Endometrial microvascular endothelial cells (primary cell): ENCODE results near the gene TFRC. TPM values are rescaled to one million over a fixed set of nuclear protein-coding genes. Genes with fewer than 3 reads are reported as not detected.
"Not testable (repeated sequence)": the region's sequence is repeated elsewhere in the genome, so short reads cannot be mapped to it uniquely, and the experiment has no call there.

ENCODE experiments used
- in situ Hi-C: cut with HindIII; loops from 2 replicates; pipeline ENCODE4 v1.10.0; 2017; ENCODE audit warnings: low sequenced_read_pairs, low pct_unique_long_range_greater_than_20kb; ENCODE audit errors: inconsistent ontology term
- total RNA-seq: library from RNA; depleted of rRNA; stranded (reverse); fragments of >200 nt; gene quantifications from one replicate; pipeline ENCODE4 v1.2.3, GENCODE V29; 2015; ENCODE audit errors: inconsistent ontology term

TFRC gene
- total RNA-seq, 1 donor from 2014 or later, result 83.1 TPM

DNA sequence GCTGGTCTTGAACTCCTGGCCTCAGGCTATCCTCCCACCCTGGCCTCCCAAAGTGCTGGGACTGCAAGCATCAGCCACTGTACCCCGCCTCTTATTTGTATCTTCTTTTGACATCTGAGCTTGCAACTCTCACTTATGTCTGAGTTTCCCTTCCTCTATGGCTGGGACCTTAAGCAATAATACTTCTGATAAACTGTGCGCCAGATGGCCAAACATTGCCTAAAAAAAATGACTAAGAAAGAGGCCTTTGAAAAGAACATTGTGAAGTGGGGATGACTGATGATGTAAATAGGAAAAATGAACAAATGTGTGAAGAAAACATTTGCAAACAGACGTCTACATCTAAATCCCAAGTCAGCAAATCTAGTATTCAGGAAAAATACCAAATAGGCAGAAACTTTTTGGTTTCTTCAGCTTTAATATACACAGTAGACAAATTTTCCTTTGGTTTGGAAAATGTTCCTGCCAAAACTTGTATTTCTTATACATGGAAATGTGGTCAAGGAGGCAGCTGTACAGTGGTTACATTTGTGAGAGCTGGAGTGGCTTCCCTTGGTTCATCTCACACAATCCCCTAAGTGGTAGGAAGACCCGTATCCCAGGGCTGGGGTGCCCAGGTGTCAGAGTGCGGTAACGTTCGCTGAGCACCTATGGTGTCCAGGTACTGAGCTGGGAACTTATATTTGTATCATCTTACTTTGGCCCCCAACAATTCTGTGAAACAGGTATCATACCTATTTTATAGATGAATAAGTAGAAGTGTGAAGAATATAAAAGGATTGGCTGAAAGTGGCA lies 11.6 kb upstream of the TFRC start:
- in situ Hi-C loops, result no loop called here

DNA sequence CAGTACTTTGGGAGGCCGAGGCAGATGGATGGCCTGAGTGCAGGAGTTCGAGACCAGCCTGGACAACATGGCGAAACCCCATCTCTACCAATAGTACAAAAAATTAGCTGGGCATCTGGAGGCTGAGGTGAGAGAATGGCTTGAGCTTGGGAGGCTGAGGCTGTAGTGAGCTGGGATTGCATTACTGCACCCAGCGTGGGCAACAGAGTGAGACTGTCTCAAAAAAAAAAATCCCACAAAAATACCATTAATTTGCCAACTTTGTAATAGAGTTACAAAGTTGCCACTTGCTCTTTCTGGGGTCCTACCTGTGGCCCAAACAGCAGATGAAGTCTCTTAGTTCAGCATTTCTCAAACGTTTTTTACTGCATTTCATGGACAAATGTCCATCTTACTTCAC lies 6.0 kb upstream of the TFRC start:
- in situ Hi-C loops, result no loop called here

DNA sequence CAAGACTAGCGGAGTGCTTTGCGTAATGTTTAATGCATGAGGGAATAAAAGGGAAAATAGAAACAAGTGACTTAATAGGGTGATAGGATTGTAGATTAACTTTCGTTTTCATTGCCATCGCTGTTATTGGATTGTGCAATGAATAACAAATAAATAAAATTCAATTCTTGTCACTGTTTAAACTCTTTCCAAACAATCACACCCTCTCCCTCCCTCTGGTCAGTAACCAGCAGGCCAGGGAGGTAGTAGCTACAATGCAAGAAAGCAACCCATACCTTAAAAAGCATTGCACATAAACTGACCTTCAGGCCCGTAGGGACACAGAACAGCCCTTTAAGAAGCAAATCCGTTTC lies 705 bp upstream of the TFRC start:
- in situ Hi-C loops, result no loop called here

DNA sequence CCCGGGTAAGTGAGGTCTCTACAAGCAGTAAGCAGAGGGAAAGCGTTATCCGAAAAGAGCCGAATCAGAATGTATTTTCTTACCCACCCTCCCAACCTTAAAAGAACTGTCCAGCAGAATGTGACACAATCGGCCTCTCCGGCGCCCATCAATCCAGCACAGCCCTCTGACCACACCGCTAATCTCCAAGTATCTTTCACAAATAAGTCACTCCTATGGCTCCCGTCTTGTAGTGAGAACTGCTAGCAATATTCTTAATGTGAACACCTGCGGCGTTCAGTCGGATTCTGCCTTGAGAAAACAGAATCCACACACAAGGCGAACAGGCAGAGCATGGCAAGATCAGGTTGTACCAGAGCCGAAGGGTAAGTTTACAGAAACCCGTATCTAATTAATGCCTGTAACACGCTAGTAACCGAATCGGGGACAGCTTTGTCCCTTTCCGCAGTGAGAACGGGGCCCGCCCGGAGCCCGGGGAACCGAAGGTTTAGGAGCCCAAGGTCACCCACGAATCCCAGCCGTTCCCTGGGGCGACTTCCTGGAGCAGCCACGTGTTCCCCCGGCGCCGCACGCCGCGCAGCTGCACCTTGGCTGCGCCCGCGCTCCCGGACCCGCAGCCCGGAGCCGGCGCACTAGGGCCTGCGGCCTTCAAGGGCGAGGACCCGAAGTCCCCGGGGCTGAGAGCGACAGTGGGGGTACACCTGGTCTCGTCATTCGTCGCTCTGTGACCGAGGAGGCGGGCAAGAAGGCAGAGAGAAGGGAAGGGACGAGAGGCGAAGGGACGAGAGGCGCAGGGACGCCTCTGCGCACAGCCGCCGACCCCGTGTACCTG lies 672 bp downstream of the TFRC start:
- in situ Hi-C loops, result no loop called here

DNA sequence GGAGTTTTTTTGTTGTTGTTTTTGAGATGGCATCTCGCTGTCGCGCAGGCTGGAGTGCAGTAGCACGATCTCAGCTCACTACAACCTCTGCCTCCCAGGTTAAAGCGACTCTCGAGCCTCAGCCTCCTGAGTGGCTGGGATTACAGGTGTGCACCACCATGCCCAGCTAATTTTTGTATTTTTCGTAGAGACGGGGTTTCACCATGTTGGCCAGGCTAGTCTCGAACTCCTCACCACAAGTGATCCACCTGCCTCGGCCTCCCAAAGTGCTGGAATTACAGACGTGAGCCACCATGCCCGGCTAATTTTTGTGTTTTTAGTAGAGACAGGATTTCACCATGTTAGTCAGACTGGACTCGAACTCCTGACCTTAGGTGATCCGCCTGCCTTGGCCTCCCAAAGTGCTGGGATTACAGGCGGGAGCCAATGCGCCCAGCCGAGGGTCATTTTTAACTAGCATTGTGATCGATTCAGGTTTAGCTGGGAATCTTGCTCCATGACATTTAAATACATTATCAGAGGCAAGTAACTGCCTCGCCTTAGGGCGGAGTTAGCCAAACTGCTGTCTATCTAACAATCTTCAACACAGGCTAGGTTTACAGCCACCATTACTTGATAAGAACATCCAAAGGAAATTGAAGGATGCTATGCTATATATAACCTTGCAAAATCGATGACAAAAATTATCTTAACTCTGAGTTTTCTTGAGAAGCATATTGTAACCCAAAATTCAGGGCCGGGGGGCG lies 1.6 kb downstream of the TFRC start:
- in situ Hi-C loops, result not testable (repeated sequence)

DNA sequence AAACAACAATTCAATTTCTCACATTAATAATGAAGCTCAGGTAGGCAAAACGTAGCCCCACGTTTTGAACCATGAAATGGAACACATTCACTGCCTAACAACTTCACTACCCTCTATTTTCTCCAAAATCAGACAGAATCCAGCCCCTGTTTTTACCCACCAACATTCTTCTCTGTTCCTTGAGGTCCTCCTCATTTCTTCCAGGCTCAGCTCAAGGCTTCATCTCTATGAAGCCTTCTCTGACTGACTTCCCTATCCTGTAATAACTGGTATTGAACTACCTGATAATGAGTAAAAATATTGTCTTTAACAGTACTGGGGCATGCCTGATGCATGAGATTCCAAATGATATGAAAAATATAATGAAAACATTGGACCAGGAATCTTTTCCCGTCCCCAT lies 2.2 kb downstream of the TFRC start:
- in situ Hi-C loops, result loop anchor here (10.0 kb wide), 1 partner anchor 115 kb away; no protein-coding TSS in a partner anchor

DNA sequence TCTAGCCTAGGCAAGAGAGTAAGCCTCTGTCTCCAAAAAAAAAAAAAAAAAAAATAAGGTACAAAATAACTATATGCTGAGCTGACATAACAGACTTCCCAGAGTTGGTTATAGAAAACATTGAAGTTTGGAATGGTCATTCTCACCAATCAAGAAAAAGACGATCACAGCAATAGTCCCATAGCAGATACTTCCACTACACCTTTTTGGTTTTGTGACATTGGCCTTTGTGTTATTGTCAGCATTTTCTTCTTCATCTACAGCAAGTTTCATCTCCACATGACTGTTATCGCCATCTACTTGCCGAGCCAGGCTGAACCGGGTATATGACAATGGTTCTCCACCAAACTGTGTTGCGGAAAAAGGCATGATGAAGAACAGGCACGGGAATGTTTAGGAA lies 6.9 kb downstream of the TFRC start:
- in situ Hi-C loops, result loop anchor here (10.0 kb wide), 1 partner anchor 120 kb away; no protein-coding TSS in a partner anchor

DNA sequence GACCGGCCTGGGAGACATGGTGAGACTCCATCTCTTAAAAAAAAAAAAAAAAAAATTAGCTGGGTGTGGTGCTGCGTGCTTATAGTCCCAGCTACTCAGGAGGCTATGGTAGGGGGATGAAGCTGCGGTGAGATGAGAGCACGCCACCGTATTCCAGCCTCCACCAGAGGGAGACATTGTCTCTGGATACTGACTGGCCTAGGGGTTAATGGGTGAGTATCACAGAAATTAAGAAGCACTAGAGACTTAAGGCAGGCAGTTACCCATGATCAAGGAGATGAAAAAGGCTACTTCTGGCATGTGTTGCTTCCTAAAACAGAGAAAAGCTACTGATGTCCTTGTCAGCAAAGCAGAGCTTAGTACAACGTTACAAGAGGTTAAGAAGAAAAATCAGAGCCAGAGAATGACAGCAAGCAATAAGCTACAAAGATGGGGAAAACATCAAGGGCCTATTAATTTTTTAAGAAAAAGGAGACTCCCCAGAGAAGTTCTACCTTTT lies 8.6 kb downstream of the TFRC start:
- in situ Hi-C loops, result loop anchor here (10.0 kb wide), 1 partner anchor 121 kb away; no protein-coding TSS in a partner anchor

DNA sequence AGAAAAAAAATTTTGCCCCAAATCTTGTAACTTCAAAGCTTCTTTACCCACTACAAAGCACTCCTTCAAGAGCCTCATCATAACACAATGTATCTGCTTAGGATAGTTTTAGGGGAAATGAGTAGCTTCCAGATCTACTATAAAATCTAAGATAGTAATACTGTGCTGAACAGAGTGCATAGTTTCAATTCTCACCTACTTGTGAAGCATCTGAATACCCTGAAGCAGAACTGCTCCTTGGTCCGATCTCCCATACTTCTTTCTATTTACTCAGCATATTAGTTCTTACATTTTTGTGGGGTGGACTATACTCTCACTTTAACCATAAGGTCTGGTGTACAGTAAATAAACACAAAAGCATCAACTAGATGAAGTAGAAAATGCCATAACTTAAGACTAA lies 9.6 kb downstream of the TFRC start:
- in situ Hi-C loops, result loop anchor here (10.0 kb wide), 1 partner anchor 122 kb away; no protein-coding TSS in a partner anchor

DNA sequence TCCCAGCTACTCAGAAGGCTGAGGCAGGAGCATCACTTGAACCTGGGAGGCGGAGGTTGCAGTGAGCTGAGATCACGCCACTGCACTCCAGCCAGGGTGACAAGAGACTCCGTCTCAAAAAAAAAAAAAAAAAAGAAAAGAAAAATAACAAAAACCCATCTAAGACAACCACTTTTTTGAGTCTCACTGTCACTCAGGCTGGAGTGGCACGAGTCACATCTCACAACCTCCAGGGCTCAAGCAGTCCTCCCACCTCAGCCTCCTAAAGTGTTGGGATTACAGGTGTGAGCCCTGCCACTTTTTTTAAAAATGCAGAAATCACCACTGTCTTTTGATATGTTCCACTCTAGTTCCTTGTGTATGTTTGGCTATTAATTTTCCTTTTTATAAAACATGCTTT lies 13.1 kb downstream of the TFRC start:
- in situ Hi-C loops, result not testable (repeated sequence)

DNA sequence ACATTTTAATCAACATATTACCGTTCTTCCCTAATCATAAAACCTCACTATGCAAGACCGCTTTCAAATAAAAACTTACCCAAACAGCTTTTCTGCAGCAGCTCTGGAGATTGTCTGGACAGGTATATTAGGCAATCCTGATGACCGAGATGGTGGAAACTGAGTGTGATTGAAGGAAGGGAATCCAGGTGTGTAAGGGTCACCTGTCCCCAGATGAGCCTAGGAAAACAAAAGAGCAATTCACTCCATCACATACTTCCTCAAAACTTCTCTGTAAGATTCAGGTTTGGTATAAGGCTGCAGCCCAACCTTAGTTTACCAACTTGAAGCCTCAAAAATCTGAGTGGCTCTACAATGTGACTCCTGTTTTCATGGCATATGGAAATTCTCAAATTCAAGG lies 14.5 kb downstream of the TFRC start:
- in situ Hi-C loops, result no loop called here

DNA sequence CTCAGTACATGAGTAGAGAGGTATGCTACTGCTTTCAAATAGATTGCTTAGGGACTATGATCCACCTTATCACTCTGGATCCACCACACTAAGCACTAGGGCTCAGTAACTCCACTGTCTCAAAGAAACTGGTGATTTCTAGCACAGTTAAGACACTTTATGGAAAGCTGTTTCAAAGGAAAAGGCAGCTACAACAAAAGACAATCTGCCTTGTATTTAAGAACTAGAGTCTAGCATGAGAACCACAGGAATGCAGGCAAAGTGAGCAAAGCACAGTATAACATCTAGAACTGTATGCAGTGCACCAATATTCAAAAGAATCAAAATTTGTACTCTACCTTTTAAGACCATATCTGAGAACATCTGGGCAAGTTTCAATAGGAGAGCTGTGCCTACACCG lies 17.9 kb downstream of the TFRC start:
- in situ Hi-C loops, result no loop called here

DNA sequence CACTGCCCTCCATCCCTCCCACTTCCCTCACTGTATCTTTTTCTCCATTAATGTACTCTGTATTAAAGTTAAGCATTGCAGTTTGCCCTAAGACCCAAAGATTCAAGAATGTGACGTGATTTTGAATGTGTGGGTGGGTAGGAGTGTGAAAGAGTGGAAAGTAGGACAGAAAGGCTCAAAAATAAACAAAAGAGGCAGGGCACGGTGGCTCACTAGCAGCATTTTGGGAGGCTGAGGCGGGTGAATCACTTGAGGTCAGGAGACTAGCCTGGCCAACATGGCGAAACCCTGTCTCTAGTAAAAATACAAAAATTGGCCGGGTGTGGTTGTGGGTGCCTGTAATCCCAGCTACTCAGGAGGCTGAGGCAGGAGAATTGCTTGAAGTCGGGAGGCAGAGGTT lies 18.4 kb downstream of the TFRC start:
- in situ Hi-C loops, result no loop called here

DNA sequence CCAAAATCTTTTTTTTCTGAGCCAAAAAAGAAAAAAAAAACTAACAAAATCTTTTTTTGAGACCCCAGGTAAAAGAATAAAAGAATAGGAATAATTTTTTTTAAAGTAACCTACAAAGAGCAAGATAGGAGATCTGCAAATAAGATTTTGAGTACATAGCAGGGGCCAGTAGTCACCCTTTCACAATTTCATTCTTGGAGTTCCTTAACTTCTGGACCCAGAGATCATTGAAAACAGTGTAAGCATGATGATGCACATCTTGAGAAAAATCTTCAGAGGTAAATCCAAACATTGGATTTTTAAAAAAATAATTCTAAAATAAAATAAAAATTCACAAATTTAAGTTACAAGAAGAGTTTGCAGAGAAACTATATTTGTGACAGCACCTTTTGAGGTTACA lies 18.8 kb downstream of the TFRC start:
- in situ Hi-C loops, result no loop called here

DNA sequence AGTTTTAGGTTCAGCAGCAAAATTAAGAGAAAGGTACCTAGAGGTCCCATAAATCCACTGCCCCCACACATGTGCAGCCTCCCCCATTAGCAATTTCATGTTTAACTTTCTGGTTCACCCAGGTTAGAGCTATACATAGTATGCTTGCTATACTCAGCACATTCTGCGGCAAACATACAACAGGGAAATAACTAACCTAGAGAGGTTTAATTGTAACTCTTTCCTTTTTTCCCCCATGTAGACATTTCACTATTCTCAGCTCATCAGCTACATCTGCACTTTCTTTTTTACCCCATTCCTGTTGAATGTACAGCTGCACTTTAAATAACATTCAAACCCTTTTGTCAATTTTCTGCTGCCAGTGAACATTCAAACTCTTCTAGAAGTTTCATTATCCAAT lies 21.1 kb downstream of the TFRC start:
- in situ Hi-C loops, result no loop called here

DNA sequence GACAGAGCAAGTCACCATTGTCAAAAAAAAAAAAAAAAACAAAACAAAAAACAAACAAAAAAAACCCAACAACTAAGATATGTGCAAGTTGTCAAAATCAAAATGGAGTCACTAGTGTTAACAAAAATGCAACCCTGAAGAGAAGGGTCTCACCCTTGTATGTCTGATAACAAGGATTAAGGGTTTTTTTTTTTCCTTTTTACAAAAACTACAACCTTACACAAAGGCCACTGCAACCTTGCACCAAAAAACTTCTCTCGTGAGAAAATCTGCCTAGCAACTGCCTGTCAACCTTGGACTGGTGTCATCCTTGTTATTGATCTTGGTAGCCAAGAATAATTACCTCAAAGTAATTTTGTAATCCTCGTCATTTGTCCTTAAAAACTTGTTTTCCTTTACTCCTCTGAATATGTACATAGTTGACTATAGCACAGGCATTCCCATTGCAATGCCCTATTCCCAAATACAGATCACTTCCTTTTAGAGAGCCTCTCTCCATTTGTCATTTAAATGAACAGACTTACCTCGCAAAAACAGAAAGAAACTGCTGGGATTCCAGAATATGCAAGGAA lies 24.0 kb downstream of the TFRC start:
- in situ Hi-C loops, result no loop called here

DNA sequence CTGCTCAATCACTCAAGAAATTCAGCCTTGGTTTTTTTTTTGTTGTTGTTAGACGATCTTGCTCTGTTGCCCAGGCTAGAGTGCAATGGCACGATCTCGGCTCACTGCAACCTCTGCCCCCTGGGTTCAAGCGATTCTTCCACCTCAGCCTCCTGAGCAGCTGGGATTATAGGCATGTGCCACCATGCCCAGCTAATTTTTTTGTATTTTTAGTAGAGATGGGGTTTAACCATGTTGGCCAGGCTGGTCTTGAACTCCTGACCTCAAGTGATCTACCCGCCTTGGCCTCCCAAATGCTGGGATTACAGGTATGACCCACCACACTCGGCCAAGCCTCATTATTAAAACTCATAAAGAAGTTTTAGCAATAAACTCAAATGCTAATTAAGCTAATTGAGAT lies 25.5 kb downstream of the TFRC start:
- in situ Hi-C loops, result not testable (repeated sequence)

DNA sequence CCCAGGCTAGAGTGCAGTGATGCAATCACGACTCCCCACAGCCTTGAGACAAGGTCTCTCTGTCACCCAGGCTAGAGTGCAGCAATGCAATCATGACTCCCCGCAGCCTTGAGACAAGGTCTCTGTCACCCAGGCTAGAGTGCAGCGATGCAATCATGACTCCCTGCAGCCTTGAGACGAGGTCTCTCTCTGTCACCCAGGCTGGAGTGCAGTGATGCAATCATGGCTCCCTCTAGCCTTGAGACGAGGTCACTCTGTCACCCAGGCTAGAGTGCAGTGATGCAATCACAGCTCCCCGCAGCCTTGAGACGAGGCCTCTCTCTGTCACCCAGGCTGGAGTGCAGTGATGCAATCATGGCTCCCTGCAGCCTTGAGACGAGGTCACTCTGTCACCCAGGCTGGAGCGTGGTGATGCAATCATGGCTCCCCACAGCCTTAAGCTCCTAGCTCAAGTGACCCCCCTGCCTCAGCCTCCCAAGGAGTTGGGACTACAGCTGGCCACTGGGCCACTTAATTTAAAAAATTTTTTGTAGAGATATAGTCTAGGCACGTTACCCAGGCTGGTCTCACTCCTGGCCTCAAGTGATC lies 26.1 kb downstream of the TFRC start:
- in situ Hi-C loops, result no loop called here

DNA sequence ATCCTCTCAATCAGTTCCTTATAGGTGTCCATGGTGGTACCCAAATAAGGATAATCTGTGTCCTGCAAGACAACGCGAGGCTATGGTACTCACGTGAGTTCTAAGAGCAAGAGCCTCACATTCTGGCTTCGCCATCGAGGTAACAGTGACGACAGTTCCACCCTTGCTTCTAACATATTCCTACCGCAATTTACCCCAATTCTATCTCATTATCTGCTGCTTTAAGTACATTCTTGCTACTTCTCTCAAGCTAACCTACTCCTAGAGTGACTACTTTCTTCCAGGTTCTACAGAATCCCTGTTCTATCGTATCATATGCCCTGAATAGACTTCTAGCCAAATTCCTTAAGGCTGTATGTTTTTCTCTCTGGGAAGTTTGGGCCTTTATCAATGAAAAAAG lies 26.6 kb downstream of the TFRC start:
- in situ Hi-C loops, result no loop called here
